ENCODE results near the gene PRKCSH. TPM values are rescaled to one million over a fixed set of nuclear protein-coding genes. Genes with fewer than 3 reads are reported as not detected.

Gene PRKCSH
- total RNA-seq, 1 experiment from 2014 or later, result 410 TPM

DNA sequence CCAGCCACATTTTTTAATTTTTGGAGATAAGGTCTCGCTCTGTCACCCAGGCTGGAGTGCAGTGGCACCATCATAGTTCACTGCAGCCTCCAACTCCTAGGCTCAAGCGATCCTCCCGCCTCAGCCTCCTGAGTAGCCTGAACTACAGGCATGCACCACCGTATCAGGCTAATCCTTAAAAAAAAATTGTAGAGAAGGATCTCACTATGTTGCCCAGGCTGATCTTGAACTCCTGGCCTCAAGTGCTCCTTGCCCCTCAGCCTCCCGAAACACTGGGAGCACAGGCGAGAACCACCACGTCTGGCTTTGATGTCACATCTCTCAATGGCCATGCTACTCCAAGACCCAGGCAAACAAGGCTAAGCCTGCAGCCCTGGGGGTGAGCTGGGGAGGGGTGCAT is 21.2 kb downstream of the PRKCSH start:
- POLR2A ChIA-PET (ENCODE audit: unreplicated experiment), result no interaction called here
- H3K4me2 ChIP-seq, result no peak overlapping the region
- H3K9me3 ChIP-seq (ENCODE audit: insufficient read depth, low read depth), result no peaks in the 10 kb centered on the region
- H3K4me3 ChIP-seq, result no peak overlapping the region
- BruUV-seq (replicated peaks), result no TSS peak
- H3K36me3 ChIP-seq (ENCODE audit: low read depth), result no peaks in the 10 kb centered on the region
- H3K27ac ChIP-seq, result no peak overlapping the region
- H4K20me1 ChIP-seq (ENCODE audit: insufficient read depth), result no peaks in the 10 kb centered on the region
- no peak for DNase-seq
- no peaks in the 10 kb centered on the region for H3K27me3 ChIP-seq (ENCODE audit: insufficient read depth, low read depth)
- peaks cover 9% of the 10 kb centered on the region; the same call in 1 of the 2 replicates for H3F3A ChIP-seq (ENCODE audit: insufficient read depth, low read depth)
- no peak for TF ChIP-seq EZH2 (IDR thresholded peaks at IDR 0.05; ENCODE audit: low read depth)
- TF ChIP-seq, protein P1, sequence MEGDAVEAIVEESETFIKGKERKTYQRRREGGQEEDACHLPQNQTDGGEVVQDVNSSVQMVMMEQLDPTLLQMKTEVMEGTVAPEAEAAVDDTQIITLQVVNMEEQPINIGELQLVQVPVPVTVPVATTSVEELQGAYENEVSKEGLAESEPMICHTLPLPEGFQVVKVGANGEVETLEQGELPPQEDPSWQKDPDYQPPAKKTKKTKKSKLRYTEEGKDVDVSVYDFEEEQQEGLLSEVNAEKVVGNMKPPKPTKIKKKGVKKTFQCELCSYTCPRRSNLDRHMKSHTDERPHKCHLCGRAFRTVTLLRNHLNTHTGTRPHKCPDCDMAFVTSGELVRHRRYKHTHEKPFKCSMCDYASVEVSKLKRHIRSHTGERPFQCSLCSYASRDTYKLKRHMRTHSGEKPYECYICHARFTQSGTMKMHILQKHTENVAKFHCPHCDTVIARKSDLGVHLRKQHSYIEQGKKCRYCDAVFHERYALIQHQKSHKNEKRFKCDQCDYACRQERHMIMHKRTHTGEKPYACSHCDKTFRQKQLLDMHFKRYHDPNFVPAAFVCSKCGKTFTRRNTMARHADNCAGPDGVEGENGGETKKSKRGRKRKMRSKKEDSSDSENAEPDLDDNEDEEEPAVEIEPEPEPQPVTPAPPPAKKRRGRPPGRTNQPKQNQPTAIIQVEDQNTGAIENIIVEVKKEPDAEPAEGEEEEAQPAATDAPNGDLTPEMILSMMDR (conservative IDR thresholded peaks at IDR 0.05), result no peak
- no peak overlapping the region for H2AFZ ChIP-seq
- H3K4me1 ChIP-seq (replicated peaks; ENCODE audit: insufficient read depth), result no peaks in the 10 kb centered on the region
- intact Hi-C loops (cut with micrococcal nuclease; ENCODE audit: unreplicated experiment), result no loop called here
- CTCF ChIA-PET, result no interaction called here
- no peaks in the 10 kb centered on the region for H3K9me2 ChIP-seq (ENCODE audit: insufficient read depth)
- no peaks in the 10 kb centered on the region for H3K79me2 ChIP-seq (ENCODE audit: low read depth)

DNA sequence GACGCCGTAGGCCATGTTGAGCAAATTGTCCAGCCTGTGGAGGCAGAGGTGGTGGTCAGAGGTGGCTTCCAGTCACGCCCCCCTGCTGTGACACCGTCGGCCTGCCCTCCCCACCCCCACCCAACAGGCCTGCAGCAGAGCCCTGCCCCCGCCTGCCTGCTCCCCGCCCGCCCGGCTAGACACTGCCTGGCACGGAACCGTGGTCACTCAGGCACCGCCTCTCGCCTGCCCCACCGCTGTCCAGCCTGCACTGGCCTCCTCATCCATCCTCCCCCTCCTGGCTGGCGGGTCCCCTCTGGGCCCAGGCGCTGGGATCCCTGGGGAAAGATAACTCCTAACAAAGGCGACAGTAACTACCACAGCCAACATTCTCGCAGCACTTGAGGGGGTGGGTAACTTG is 21.7 kb downstream of the PRKCSH start:
- TF ChIP-seq, protein P1 (conservative IDR thresholded peaks at IDR 0.05), result no peak
- TF ChIP-seq EZH2 (IDR thresholded peaks at IDR 0.05; ENCODE audit: low read depth), result no peak
- no peak overlapping the region for H3K4me3 ChIP-seq
- no peak overlapping the region for H3K27ac ChIP-seq
- H3K9me3 ChIP-seq (ENCODE audit: insufficient read depth, low read depth), result no peaks in the 10 kb centered on the region
- ChIA-PET POLR2A (ENCODE audit: unreplicated experiment) (no interaction called here), CTCF (no interaction called here)
- no peak overlapping the region for H2AFZ ChIP-seq
- no peaks in the 10 kb centered on the region for H3K4me1 ChIP-seq (replicated peaks; ENCODE audit: insufficient read depth)
- intact Hi-C loops (cut with micrococcal nuclease; ENCODE audit: unreplicated experiment), result no loop called here
- no peak overlapping the region for H3K4me2 ChIP-seq
- H3F3A ChIP-seq (ENCODE audit: insufficient read depth, low read depth), result peaks cover 5% of the 10 kb centered on the region; the same call in 1 of the 2 replicates
- no peaks in the 10 kb centered on the region for H3K9me2 ChIP-seq (ENCODE audit: insufficient read depth)
- no peaks in the 10 kb centered on the region for H4K20me1 ChIP-seq (ENCODE audit: insufficient read depth)
- H3K27me3 ChIP-seq (ENCODE audit: insufficient read depth, low read depth), result no peaks in the 10 kb centered on the region
- no TSS peak for BruUV-seq (replicated peaks)
- DNase-seq, result peak in 1 of 2 experiments; percentile 26
- no peaks in the 10 kb centered on the region for H3K79me2 ChIP-seq (ENCODE audit: low read depth)
- H3K36me3 ChIP-seq (ENCODE audit: low read depth), result no peaks in the 10 kb centered on the region

DNA sequence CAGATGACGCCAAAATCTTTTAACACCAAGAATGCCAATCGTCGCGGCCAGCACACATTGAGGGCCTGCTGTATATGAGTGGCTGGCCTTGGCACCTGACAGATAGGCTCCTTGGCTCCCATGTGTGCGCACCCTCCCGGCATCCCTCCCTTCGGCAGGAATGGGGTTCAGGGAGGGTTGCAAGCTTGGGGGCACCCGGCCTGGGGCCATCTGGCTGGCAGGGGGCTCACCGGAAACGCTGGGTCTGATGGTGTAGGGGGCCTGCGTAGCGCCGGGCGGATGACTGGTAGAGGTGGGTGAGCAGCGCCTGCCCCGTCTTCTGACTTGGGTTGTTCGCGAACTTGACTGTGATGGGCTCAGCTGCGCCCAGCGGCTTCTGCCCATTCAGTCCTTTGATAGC is 22.4 kb downstream of the PRKCSH start:
- Histone ChIP-seq H3F3A (ENCODE audit: insufficient read depth, low read depth) (no peaks in the 10 kb centered on the region; the same call in 1 of the 2 replicates), H3K27ac (no peak overlapping the region), H3K4me3 (no peak overlapping the region), H3K27me3 (ENCODE audit: insufficient read depth, low read depth) (no peaks in the 10 kb centered on the region), H3K4me1 (replicated peaks; ENCODE audit: insufficient read depth) (no peaks in the 10 kb centered on the region), H3K36me3 (ENCODE audit: low read depth) (no peaks in the 10 kb centered on the region), H3K4me2 (no peak overlapping the region), H3K9me2 (ENCODE audit: insufficient read depth) (no peaks in the 10 kb centered on the region), H4K20me1 (ENCODE audit: insufficient read depth) (no peaks in the 10 kb centered on the region), H3K9me3 (ENCODE audit: insufficient read depth, low read depth) (no peaks in the 10 kb centered on the region), H3K79me2 (ENCODE audit: low read depth) (no peaks in the 10 kb centered on the region), H2AFZ (no peak overlapping the region)
- POLR2A ChIA-PET (ENCODE audit: unreplicated experiment), result no interaction called here
- BruUV-seq (replicated peaks), result no TSS peak
- peak in 1 of 2 experiments; percentile 26 for DNase-seq
- CTCF ChIA-PET, result no interaction called here
- TF ChIP-seq, protein P1 (conservative IDR thresholded peaks at IDR 0.05), result no peak
- TF ChIP-seq EZH2 (IDR thresholded peaks at IDR 0.05; ENCODE audit: low read depth), result no peak
- intact Hi-C loops (cut with micrococcal nuclease; ENCODE audit: unreplicated experiment), result no loop called here

Measured in PC-9 (cell line).